ENCODE data around the gene CPS1.

CPS1 gene

DNA sequence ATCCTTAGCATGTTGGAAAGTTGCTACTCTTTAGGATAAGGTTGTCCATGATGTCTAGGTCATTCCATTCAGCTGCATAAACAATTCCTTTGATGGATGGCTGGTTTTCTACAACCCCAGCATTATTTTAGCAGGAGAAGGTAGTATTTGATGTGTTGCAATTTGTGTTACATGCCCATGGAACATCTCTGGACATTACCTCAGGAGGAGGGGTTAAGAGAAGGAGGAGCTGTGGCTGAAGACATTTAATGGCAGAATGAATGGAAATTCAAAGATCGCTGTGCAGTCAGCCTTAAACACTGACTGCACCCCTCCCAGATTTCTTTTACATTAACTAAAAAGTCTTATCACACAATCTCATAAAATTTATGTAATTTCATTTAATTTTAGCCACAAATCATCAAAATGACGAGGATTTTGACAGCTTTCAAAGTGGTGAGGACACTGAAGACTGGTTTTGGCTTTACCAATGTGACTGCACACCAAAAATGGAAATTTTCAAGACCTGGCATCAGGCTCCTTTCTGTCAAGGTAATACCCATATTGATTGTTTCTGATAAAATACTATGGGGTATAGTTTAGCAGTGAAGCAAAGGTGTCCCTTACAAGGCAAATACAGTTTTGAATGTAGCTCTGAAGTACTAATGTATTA lies at the start of gene CPS1:
Gene CPS1, plus strand, starts transcription at position 271 of the 652 bp plus-strand sequence. Its CDS starts 135 bp downstream, at position 406.
- no peak for DNase-seq (ENCODE audit: low read depth in 1 of 2, low spot score in 1 of 2)

DNA sequence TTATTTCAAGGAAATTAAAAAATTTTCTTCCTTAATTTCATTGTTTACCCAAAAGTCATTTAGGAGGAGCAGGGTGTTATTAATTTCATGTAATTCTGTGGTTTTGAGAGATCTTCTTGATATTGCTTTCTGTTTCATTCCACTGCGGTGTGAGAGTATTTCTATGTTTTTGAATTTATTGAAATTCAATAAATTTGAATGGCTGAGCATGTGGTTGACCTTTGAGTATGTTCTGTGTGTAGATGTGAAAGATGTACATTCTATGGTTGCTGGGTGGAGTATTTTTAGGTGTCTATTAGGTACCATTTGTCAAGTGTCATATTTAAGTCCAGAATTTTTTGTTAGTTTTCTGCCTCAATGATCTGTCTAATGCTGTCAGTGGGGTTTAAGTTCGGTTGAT lies 40.5 kb upstream of the CPS1 start:
- no peak for DNase-seq (ENCODE audit: low read depth in 1 of 2, low spot score in 1 of 2)

DNA sequence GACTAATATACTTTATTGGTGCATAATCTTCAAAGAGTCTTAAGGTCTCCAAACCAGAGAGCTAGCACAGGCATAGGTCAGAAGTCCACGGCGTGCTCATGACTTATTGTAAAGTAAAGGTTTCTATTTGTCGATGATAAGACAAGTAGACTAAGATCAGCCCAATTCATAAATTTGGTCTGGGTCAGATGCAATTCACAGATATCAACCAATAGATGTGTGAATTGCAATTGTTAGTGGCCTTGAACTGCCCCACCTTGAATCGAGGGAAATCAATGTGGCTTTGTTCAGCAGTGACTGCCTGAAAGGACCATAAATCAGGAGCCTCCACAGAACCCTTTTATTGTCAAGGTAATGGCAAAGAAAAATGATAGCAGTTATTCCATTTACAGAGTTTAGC lies 39.1 kb upstream of the CPS1 start:
- no peak for DNase-seq (ENCODE audit: low read depth in 1 of 2, low spot score in 1 of 2)

- DNase-seq (ENCODE audit: low read depth in 1 of 2, low spot score in 1 of 2), result no peak
Measured at GRCh38 chr2:210519594-210519993, 36.8 kb upstream of the CPS1 start.

- DNase-seq (ENCODE audit: low read depth in 1 of 2, low spot score in 1 of 2), result no peak
Measured at GRCh38 chr2:210522399-210522798, 34.0 kb upstream of the CPS1 start.

DNA sequence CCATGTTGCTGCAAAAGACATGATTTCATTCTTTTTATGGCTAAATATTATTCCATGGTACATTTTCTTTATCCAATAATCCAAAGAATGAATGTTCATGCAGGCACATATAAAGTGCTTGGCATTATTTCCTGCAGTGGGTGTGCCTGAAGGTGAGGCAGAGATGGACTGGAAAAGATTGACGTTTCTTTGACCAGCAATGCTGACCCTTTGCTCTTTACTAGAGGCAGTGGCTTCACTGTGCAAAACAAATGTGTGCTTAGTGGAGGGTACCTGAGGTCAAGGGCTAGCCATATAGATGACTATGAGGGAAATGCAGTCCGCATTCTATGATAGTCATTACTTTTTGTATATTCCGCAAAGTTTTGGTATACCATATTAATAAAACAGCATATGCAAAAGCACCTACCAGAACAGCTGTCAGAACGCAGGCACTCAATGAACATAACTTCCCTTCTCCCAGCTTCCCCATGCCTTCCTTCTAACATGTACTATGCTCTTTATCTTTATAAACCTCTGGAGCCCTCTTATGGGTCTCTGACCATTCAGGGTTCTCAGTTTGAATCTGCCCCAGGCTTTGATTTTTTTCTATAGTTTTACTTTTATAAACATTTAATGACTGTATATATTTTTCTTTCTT lies 32.6 kb upstream of the CPS1 start:
- DNase-seq (ENCODE audit: low read depth in 1 of 2, low spot score in 1 of 2), result no peak

GRCh38 chr2:210524533-210524932 lies 31.9 kb upstream of the CPS1 start:
- DNase-seq (ENCODE audit: low read depth in 1 of 2, low spot score in 1 of 2), result no peak

DNA sequence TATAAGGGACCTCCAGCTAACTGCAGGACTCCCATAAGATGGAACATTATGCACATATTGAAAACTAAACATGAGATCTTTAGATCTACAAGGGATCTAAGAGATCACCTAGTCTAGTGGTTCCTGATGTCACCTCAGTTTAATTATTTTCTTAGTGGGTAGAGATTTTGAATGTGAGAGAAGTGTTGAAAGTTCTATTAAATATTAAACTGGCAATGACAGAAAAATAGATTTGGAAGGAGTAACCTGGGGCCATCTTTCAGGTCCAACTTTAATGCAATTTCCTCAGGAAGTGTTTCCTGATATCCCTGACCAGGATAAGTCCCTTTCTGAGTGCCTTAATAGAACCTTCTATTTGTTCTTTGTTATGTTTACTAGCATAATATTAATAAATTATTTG lies 29.1 kb upstream of the CPS1 start:
- DNase-seq (ENCODE audit: low read depth in 1 of 2, low spot score in 1 of 2), result no peak

DNA sequence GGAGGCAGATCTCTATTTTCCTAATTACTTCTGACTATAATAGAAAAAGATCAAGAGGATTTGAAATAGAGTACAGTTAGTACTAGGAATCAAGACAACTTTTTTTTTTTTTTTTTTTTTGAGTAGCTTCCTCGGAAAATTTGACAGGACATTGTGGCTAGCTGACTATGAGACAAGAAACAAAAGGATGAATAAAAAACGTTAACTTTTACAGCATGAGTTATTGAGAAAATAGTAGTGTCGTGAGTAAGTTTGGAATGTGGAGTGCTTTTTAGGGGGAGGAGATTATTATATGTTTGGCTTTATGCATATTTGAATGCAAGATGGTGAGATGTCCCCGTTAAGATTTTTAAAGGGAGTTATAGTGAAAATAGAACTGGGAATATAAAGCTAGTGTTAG lies 27.7 kb upstream of the CPS1 start:
- DNase-seq (ENCODE audit: low read depth in 1 of 2, low spot score in 1 of 2), result no peak

DNA sequence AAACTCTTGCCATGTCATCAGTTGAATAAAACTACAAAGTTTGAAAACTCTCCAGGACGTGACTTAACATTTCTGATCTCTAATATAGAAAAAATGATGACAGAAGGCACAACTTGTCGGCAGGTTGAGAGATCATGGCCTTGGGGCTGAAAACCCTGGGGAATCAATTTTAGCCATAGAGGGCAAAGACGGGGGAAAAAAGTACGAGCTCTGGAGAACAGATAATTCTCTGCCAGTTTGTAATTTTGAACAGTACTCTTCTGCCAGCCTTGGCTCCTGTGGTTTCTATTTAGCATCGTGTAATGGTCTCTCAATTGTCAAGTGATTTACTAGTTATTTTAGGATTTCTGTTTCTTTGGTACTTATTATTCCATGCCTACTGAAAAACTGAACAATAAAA lies 25.3 kb upstream of the CPS1 start:
- DNase-seq (ENCODE audit: low read depth in 1 of 2, low spot score in 1 of 2), result no peak

DNA sequence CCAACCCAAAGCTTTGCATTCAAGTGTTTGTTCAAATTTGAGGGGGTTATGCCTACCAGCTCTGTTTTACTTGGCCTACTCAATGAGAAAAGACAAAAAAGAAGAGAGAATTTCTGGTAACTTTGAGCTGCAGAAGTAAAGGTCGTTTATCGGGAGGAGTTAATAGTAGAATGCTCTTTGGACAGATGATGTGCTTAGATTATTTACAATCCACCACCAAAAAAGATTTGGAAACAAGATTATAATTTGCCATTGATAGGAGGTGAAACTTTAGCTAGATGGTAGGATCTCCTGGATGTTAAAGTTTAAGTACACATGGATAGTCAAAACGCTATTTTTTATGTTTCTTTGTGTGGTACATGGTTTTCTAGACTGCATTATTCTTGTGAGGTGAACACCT lies 24.9 kb upstream of the CPS1 start:
- no peak for DNase-seq (ENCODE audit: low read depth in 1 of 2, low spot score in 1 of 2)

GRCh38 chr2:210533389-210533788 lies 23.0 kb upstream of the CPS1 start:
- DNase-seq (ENCODE audit: low read depth in 1 of 2, low spot score in 1 of 2), result no peak

GRCh38 chr2:210534879-210535278 lies 21.5 kb upstream of the CPS1 start:
- DNase-seq (ENCODE audit: low read depth in 1 of 2, low spot score in 1 of 2), result no peak

DNA sequence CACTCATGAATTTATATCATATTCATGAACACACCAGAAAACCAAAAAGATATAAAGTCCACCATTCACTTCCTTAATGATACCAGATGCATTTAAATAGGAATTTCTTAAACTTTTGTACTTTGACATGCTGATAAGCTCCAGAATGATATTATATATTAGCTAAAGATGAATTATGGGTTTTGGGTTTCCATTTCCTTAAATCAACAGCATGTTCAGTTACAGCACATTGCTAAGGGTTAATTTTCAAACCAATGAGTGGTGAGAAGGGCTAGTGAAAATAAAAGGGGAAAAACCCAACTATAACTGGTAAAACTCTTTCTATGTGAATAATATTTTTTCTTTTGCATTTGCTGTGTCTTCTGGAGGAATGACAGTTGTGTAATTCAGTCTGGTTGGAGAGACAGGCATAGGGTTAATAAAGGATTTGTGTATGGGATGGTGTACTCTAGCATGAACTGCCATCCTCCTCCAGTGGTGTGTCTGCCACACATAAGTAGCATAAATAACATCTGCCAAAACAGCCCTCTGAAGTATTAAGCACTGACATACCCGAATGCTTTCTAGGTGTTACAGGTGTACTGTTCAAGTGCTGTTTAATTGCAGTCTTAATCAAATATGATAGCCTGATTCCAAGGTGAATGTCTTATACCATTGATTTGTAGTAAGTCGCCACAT lies 19.3 kb upstream of the CPS1 start:
- DNase-seq (ENCODE audit: low read depth in 1 of 2, low spot score in 1 of 2), result no peak

DNA sequence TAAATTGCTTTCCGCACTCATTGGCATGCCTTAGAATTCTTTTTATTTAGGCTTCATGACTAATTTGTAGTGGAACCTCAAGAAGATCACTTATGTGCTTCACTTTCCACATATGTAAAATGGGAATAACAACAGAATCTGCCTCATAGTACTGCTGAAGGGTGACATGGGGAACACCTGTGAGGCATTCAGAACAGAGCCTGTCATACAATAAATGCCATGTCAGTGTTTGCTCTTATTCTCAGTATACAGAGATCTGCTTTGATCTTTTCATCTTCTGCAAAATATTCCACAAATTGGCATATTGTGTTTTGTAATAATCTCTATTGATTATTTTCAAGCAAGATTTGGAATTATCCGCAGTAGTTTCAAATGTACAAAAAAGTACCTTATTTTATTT lies 17.4 kb upstream of the CPS1 start:
- DNase-seq (ENCODE audit: low read depth in 1 of 2, low spot score in 1 of 2), result no peak

GRCh38 chr2:210539578-210540416 lies 16.6 kb upstream of the CPS1 start:
- DNase-seq (ENCODE audit: low read depth in 1 of 2, low spot score in 1 of 2), result no peak

GRCh38 chr2:210540471-210540870 lies 15.9 kb upstream of the CPS1 start:
- no peak for DNase-seq (ENCODE audit: low read depth in 1 of 2, low spot score in 1 of 2)

DNA sequence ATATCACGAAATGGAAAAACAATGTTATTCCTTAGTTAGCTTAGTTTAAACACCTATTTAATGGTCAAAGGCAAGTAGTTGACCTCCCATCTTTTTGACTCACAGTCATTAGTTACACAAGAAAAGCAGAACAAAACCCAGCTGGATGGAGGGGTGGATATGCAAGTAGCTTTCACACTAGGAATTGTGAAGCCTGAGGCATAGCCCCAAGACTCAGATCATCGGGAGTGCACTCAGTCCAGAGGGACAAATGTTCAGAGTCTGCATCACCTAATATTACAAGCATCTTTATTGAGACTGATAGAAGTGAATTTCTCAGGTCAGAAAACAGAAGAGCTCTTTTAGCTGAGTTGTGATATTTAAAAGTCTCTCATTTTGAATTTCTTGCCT lies 15.5 kb upstream of the CPS1 start:
- DNase-seq (ENCODE audit: low read depth in 1 of 2, low spot score in 1 of 2), result no peak

DNA sequence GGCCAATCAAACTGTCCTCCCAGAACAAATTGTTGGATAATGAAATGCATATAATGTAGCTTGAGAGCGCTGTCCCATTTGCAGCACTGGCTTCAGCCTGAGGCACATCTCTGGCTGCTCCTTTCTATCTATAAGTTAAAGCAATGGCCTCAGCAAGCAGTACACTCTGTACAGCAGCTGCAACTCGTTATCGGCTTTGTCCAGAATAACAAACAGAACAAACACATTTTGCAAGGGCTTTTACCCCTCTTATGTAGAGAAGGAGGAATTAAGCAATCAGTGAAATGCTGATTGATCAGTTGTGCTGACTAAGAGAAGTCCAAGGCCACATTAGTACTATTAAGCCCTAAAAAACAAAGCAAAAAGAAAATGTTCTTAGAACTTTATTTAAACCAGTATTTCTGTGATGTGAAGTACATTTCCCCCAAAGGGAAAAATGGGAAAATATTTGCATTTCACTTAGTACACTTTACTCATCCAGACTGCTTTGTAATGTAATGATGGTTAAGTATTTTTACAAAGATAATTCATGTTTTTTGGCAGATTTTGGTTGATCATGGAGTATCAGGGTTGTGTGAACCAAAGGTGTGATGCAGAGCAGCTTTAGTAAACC lies 15.0 kb upstream of the CPS1 start:
- DNase-seq (ENCODE audit: low read depth in 1 of 2, low spot score in 1 of 2), result no peak

- DNase-seq (ENCODE audit: low read depth in 1 of 2, low spot score in 1 of 2), result no peak
Measured at GRCh38 chr2:210544007-210544590, 12.3 kb upstream of the CPS1 start.

DNA sequence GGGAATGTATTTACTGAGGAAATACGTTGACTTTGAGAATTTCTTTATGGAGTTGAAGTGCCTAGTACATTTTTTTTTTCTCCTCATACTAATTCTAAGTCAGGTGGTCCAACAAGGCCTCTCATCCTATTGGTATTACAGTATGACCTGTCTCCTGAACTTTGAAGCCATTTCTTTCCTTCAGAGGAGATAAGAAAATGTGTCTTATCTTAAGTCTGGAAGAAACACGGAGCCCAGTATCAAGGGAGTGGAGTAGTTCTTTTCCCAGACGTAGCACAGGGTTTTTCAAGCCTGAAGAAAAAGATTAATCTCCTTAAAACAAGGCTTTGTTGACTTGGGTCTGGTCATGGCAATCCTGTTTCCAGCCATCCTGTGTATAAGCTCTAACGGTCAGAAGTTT lies 11.6 kb upstream of the CPS1 start:
- DNase-seq (ENCODE audit: low read depth in 1 of 2, low spot score in 1 of 2), result no peak

Measured in stimulated activated CD4-positive, alpha-beta T cell treated with anti-CD3 and anti-CD28 coated beads, Interleukin-15, amount 100 ng/mL, for 1 hour (primary cell).